GM21515 (cell line): ENCODE results near the gene RAB5IF.

Experiments used
- ATAC-seq: cut with Tn5 transposase; IDR thresholded peaks from one replicate; pipeline ENCODE4 v1.9.1; 2021; ENCODE audit not compliant: unreplicated experiment

Gene RAB5IF

GRCh38 chr20:36658300-36658699, 52.7 kb downstream of the RAB5IF start:
- ATAC-seq, result no peak
